Measurements from ENCODE around the gene CTNND2. TPM values are rescaled to one million over a fixed set of nuclear protein-coding genes. Genes with fewer than 3 reads are reported as not detected.

CTNND2 gene
- total and polyA plus RNA-seq, 8 donors: 9.2 to 62.8 (median 43.7) TPM

DNA sequence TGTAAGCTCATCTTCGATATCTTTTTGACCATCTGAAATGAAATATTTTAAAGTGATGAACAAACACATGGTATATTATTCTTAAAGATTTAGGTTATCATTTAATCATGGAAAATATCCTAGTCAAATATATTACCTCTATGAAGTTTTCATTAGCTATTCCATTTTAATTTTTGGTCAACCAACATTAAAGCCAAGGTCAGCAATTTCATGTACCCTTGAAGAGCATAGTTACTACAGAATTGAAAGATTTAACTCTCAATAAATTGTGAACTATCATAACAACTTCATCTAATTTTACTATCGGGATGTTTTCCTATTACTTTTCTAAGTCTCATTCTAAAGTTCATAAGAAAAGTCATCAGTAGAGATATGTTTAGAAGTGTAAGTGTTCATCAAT is 492.6 kb downstream of the CTNND2 start:
- no peaks in the 10 kb centered on the region for H3K4me1 ChIP-seq
- ATAC-seq (no peak), DNase-seq (no peak), FAIRE-seq (no peak)
- H3K36me3 ChIP-seq: no peaks in the 10 kb centered on the region
- H3K4me3 ChIP-seq: no peak overlapping the region
- WGBS, 2 donors: 95 to 99% methylated on average over 2 of the region's 2 CpGs
- no peaks in the 10 kb centered on the region for H3K9me3 ChIP-seq
- H3K27ac ChIP-seq: no peak overlapping the region
- H3K27me3 ChIP-seq: no peaks in the 10 kb centered on the region
- intact Hi-C loops (cut with DNase I): no loop called here
- no peak for TF ChIP-seq CTCF (IDR thresholded peaks at IDR 0.05)

GRCh38 chr5:11407556-11408145 is 496.6 kb downstream of the CTNND2 start:
- Histone ChIP-seq H3K27ac (no peak overlapping the region), H3K4me1 (no peaks in the 10 kb centered on the region), H3K9me3 (no peaks in the 10 kb centered on the region), H3K36me3 (no peaks in the 10 kb centered on the region), H3K27me3 (no peaks in the 10 kb centered on the region), H3K4me3 (no peak overlapping the region)
- intact Hi-C loops (cut with DNase I): no loop called here
- WGBS, 2 donors: 92 to 94% methylated on average over 5 of the region's 5 CpGs
- ATAC-seq: no peak
- DNase-seq: no peak
- no peak for TF ChIP-seq CTCF (IDR thresholded peaks at IDR 0.05)
- FAIRE-seq: no peak

DNA sequence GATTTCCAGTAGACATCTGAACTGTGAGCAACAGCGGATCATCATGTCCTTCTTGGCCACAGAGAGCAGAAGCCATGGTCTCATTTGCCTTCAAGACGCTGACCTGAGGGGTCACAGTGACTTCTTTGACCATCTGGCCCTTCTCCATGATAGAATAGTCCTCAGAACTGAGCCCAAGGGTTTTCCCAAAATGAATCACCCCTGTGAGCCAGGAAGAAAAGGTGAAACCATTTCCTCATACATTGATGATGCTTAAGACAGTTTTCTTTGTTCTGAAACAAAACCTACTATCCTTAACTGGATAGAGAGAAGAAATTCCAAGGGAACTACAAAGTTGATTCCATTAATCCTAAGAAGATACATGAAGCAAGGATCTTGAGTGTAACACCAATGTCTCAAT is 503.9 kb downstream of the CTNND2 start:
- no peak overlapping the region for H3K27ac ChIP-seq
- no peak for ATAC-seq
- H3K36me3 ChIP-seq: no peaks in the 10 kb centered on the region
- TF ChIP-seq CTCF (IDR thresholded peaks at IDR 0.05): no peak
- no peaks in the 10 kb centered on the region for H3K9me3 ChIP-seq
- no peak for FAIRE-seq
- intact Hi-C loops (cut with DNase I): no loop called here
- DNase-seq: no peak
- H3K27me3 ChIP-seq: no peaks in the 10 kb centered on the region
- H3K4me3 ChIP-seq: no peak overlapping the region
- whole genome bisulfite sequencing, 2 donors: 93 to 94% methylated on average over 2 of the region's 2 CpGs
- H3K4me1 ChIP-seq: no peaks in the 10 kb centered on the region

DNA sequence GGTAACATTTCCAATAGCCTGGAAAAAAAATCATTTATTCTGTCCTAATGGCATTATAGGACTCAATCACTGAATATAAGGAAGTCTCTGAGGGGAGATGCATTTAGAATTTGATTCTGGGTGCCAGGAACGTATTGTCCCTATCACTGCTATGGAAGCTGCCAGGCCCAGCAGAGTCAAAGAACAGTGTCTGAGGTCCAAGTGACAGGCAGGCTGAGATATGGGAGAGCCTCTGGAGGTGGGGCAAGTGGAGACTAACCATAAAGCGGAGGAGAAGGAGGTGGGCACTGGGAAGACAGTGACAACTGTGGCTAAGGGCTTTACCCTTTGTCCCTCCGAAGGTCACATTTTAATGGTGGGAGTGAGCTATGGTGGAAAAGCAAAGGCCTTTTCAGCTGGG is 505.5 kb downstream of the CTNND2 start:
- ATAC-seq (no peak), DNase-seq (no peak), FAIRE-seq (no peak)
- 83 to 87% methylated on average over 3 of the region's 3 CpGs for WGBS, 2 donors
- Histone ChIP-seq H3K4me1 (no peaks in the 10 kb centered on the region), H3K36me3 (no peaks in the 10 kb centered on the region), H3K9me3 (no peaks in the 10 kb centered on the region), H3K27ac (no peak overlapping the region), H3K4me3 (no peak overlapping the region), H3K27me3 (no peaks in the 10 kb centered on the region)
- no peak for TF ChIP-seq CTCF (IDR thresholded peaks at IDR 0.05)
- intact Hi-C loops (cut with DNase I): no loop called here

- no peak for ATAC-seq
- no peaks in the 10 kb centered on the region for H3K27me3 ChIP-seq
- H3K4me3 ChIP-seq: no peak overlapping the region
- H3K9me3 ChIP-seq: no peaks in the 10 kb centered on the region
- no peak for TF ChIP-seq CTCF (IDR thresholded peaks at IDR 0.05)
- DNase-seq: no peak
- FAIRE-seq: no peak
- H3K27ac ChIP-seq: no peak overlapping the region
- 95 to 96% methylated on average over 8 of the region's 8 CpGs for WGBS, 2 donors
- intact Hi-C loops (cut with DNase I): no loop called here
- H3K4me1 ChIP-seq: no peaks in the 10 kb centered on the region
- H3K36me3 ChIP-seq: no peaks in the 10 kb centered on the region
These were observed 506.7 kb downstream of the CTNND2 start for GRCh38 chr5:11397549-11397948.
